ENCODE results near the gene SLC22A17. TPM values are rescaled to one million over a fixed set of nuclear protein-coding genes. Genes with fewer than 3 reads are reported as not detected.

SLC22A17 gene
- total and polyA plus RNA-seq, 2 of the 4 experiments (the other 2 are of a cell fraction) = 6.6 to 36.0 TPM

GRCh38 chr14:23310546-23310945 lies 42.1 kb downstream of the SLC22A17 start:
- Histone ChIP-seq H3K27me3 (ENCODE audit: control insufficient read depth, insufficient read depth, low read length) (no peaks in the 10 kb centered on the region), H3K4me1 (ENCODE audit: control insufficient read depth, insufficient read depth, low read length) (peaks cover 19% of the 10 kb centered on the region), H4K8ac (ENCODE audit: low read depth in 2 of 2, low read length in 2 of 2) (no peak overlapping the region), H2BK5ac (ENCODE audit: low read depth, low read length, poor library complexity, severe bottlenecking) (no peak overlapping the region), H3K9me3 (ENCODE audit: control insufficient read depth, insufficient read depth, low read length) (no peaks in the 10 kb centered on the region), H4K5ac (ENCODE audit: low read depth, low read length) (no peak overlapping the region), H4K20me1 (ENCODE audit: insufficient read depth, low read length) (peaks cover 35% of the 10 kb centered on the region), H3K27ac (ENCODE audit: insufficient read depth, low read length) (no peak overlapping the region), H3K36me3 (ENCODE audit: control insufficient read depth, insufficient read depth, low read length) (peaks cover 37% of the 10 kb centered on the region), H2BK120ac (ENCODE audit: low read depth, low read length) (no peak overlapping the region), H3K9ac (ENCODE audit: low read depth, low read length) (no peak overlapping the region), H3K14ac (replicated peaks; ENCODE audit: low read depth, low read length) (no peak overlapping the region), H3K4me2 (ENCODE audit: low read depth, low read length) (no peak overlapping the region), H3K9me1 (ENCODE audit: insufficient read depth, low read length) (peaks cover 20% of the 10 kb centered on the region; the same call in 1 of the 2 replicates), H3K18ac (ENCODE audit: low read depth, low read length) (no peak overlapping the region), H2AK5ac (ENCODE audit: low read depth, low read length) (no peak overlapping the region), H4K91ac (ENCODE audit: insufficient read depth, low read depth, low read length) (no peak overlapping the region), H3K23ac (ENCODE audit: low read depth, low read length) (no peak overlapping the region), H3K4ac (ENCODE audit: low read depth, low read length) (no peak overlapping the region), H2BK15ac (ENCODE audit: low read depth, low read length) (no peak overlapping the region), H3K4me3 (ENCODE audit: insufficient read depth, low read depth, low read length) (no peak overlapping the region), H2AK9ac (replicated peaks; ENCODE audit: low read depth, low read length, poor library complexity) (no peak overlapping the region), H2BK20ac (ENCODE audit: low read depth, low read length) (no peak overlapping the region), H2AFZ (replicated peaks; ENCODE audit: low read length, poor library complexity) (no peak overlapping the region), H3K79me1 (ENCODE audit: low read depth in 1 of 2, low read length in 2 of 2) (peaks cover 20 to 53% of the 10 kb centered on the region in 2 experiments), H3K56ac (ENCODE audit: extremely low read depth, insufficient read depth, low read length) (no peak overlapping the region)
- TF ChIP-seq, protein P1, sequence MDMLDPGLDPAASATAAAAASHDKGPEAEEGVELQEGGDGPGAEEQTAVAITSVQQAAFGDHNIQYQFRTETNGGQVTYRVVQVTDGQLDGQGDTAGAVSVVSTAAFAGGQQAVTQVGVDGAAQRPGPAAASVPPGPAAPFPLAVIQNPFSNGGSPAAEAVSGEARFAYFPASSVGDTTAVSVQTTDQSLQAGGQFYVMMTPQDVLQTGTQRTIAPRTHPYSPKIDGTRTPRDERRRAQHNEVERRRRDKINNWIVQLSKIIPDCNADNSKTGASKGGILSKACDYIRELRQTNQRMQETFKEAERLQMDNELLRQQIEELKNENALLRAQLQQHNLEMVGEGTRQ (IDR thresholded peaks at IDR 0.05; ENCODE audit: low read depth, low read length) = no peak
- no peak for TF ChIP-seq RAD21 (IDR thresholded peaks at IDR 0.05; ENCODE audit: low read length)
- no peak for TF ChIP-seq POLR2A (IDR thresholded peaks at IDR 0.05; ENCODE audit: low read depth, low read length)
- TF ChIP-seq RCOR1 (IDR thresholded peaks at IDR 0.05; ENCODE audit: insufficient replicate concordance, low read length) = no peak
- no peak for TF ChIP-seq MXI1 (IDR thresholded peaks at IDR 0.05; ENCODE audit: borderline replicate concordance, low read depth, low read length)
- no peak for TF ChIP-seq MAFK (IDR thresholded peaks at IDR 0.05; ENCODE audit: low read depth, low read length)
- no peak for TF ChIP-seq ELK1 (IDR thresholded peaks at IDR 0.05; ENCODE audit: borderline replicate concordance, low read depth, low read length)
- no peak for TF ChIP-seq CHD1 (IDR thresholded peaks at IDR 0.05; ENCODE audit: low read depth, low read length)
- no peak for TF ChIP-seq MAZ (IDR thresholded peaks at IDR 0.05; ENCODE audit: borderline replicate concordance, low read depth, low read length)
- ChIA-PET POLR2A (ENCODE audit: unreplicated experiment) (no interaction called here), CTCF (interaction anchor here (0.6 kb wide), 1 partner anchor 164 kb away, joined by 3 read pairs; no protein-coding TSS in a partner anchor)
- no TSS peak for BruUV-seq (replicated peaks)
- no CpG with 5 or more reads among the region's 1 CpG for WGBS, 2 experiments (ENCODE audit: extremely low coverage in 2 of 2, insufficient read length in 1 of 2)
- dilution Hi-C loops (cut with HindIII; ENCODE audit: low sequenced_read_pairs, unreplicated experiment) (no loop called here), in situ Hi-C loops (cut with MboI; ENCODE audit: low sequenced_read_pairs) (loop anchor here (25.0 kb wide), 3 partner anchors 773 to 1127 kb away; partner anchors contain the start of genes CBLN3, EMC9, FITM1 and KHNYN), intact Hi-C loops (cut with micrococcal nuclease) (no loop called here)
- no peak for ATAC-seq (ENCODE audit: low read depth)
- no peak for DNase-seq
